Neural progenitor cell (in vitro differentiated cells): ENCODE data around the gene SLC38A10. TPM values are rescaled to one million over a fixed set of nuclear protein-coding genes. Genes with fewer than 3 reads are reported as not detected.
A peak's percentile ranks its signal among the peaks of the same experiment; 100 is the strongest.

Source experiments
- DNase-seq: peaks from one replicate; pipeline ENCODE4 v3.0.0-alpha.2; 2016; ENCODE audit warnings: low spot score
- H2AFZ ChIP-seq: fragments of 200-600 bp; sonication (generic); replicated peaks from 2 replicates; pipeline ENCODE4 v1.6.1; 2016; ENCODE audit warnings: antibody characterized with exemption
- H3F3A ChIP-seq: fragments of 200-600 bp; sonication (generic); 2 replicates; pipeline ENCODE4 v1.6.1; 2016; ENCODE audit warnings: antibody characterized with exemption, low read depth
- H3K27ac ChIP-seq: fragments of 200-600 bp; sonication (generic); 2 replicates; pipeline ENCODE4 v1.5.1; 2016; ENCODE audit warnings: mild to moderate bottlenecking
- H3K27me3 ChIP-seq: fragments of 200-600 bp; sonication (generic); 2 replicates; pipeline ENCODE4 v1.6.1; 2016; ENCODE audit warnings: mild to moderate bottlenecking, moderate library complexity
- H3K36me3 ChIP-seq: fragments of 200-600 bp; sonication (generic); 2 replicates; pipeline ENCODE4 v1.5.1; 2016
- H3K4me1 ChIP-seq: fragments of 200-600 bp; sonication (generic); 2 replicates; pipeline ENCODE4 v1.6.1; 2016; ENCODE audit warnings: mixed run types
- H3K4me2 ChIP-seq: fragments of 200-600 bp; sonication (generic); 2 replicates; pipeline ENCODE4 v1.6.1; 2016
- H3K4me3 ChIP-seq: fragments of 200-600 bp; sonication (generic); 2 replicates; pipeline ENCODE4 v1.5.1; 2016
- H3K79me2 ChIP-seq: fragments of 200-600 bp; sonication (generic); 2 replicates; pipeline ENCODE4 v1.6.1; 2016; ENCODE audit warnings: low read depth
- H3K9ac ChIP-seq: fragments of 200-600 bp; sonication (generic); 2 replicates; pipeline ENCODE4 v1.6.1; 2016
- H3K9me3 ChIP-seq: fragments of 200-600 bp; sonication (generic); 2 replicates; pipeline ENCODE4 v1.5.1; 2016; ENCODE audit warnings: low read depth
- H4K20me1 ChIP-seq: fragments of 200-600 bp; sonication (generic); 2 replicates; pipeline ENCODE4 v1.6.1; 2016; ENCODE audit warnings: low read depth
- H3K27ac Mint-ChIP-seq: 3 replicates; pipeline ENCODE4 v1.8.0; 2021; ENCODE audit warnings: mixed read lengths
- H3K27me3 Mint-ChIP-seq: 2 replicates; pipeline ENCODE4 v1.8.0; 2022; ENCODE audit warnings: low read depth, mild to moderate bottlenecking, inconsistent platforms, moderate library complexity, mixed read lengths; ENCODE audit not compliant: insufficient read depth
- H3K36me3 Mint-ChIP-seq: 3 replicates; pipeline ENCODE4 v1.8.0; 2021; ENCODE audit warnings: mixed read lengths
- H3K4me1 Mint-ChIP-seq: 3 replicates; pipeline ENCODE4 v1.8.0; 2021; ENCODE audit warnings: mixed read lengths
- H3K4me3 Mint-ChIP-seq: 3 replicates; pipeline ENCODE4 v1.8.0; 2021; ENCODE audit warnings: mild to moderate bottlenecking, moderate library complexity, mixed read lengths
- H3K9me3 Mint-ChIP-seq: 3 replicates; pipeline ENCODE4 v1.8.0; 2020; ENCODE audit warnings: mixed read lengths
- EZH2 ChIP-seq: fragments of 200-600 bp; sonication (generic); IDR thresholded peaks from 2 replicates; pipeline ENCODE4 v1.6.1; 2017; ENCODE audit warnings: antibody characterized with exemption, mild to moderate bottlenecking, moderate library complexity
- EZH2phosphoT487 ChIP-seq: fragments of 200-600 bp; sonication (generic); IDR thresholded peaks from 2 replicates; pipeline ENCODE4 v1.6.1; 2017; ENCODE audit warnings: antibody characterized with exemption
- total RNA-seq: library from RNA; depleted of rRNA; stranded (reverse); fragments of >200 nt; gene quantifications from 2 replicates; pipeline ENCODE4 v1.2.3, GENCODE V29; 2015; ENCODE audit warnings: low replicate concordance
- TF ChIP-seq, protein P1 (sequence below): fragments of 200-600 bp; sonication (generic); IDR thresholded peaks from 2 replicates; pipeline ENCODE4 v1.5.1; 2017; ENCODE audit warnings: antibody characterized with exemption, mild to moderate bottlenecking

Gene SLC38A10
- total RNA-seq, 1 donor from 2014 or later, result 8.3 TPM

DNA sequence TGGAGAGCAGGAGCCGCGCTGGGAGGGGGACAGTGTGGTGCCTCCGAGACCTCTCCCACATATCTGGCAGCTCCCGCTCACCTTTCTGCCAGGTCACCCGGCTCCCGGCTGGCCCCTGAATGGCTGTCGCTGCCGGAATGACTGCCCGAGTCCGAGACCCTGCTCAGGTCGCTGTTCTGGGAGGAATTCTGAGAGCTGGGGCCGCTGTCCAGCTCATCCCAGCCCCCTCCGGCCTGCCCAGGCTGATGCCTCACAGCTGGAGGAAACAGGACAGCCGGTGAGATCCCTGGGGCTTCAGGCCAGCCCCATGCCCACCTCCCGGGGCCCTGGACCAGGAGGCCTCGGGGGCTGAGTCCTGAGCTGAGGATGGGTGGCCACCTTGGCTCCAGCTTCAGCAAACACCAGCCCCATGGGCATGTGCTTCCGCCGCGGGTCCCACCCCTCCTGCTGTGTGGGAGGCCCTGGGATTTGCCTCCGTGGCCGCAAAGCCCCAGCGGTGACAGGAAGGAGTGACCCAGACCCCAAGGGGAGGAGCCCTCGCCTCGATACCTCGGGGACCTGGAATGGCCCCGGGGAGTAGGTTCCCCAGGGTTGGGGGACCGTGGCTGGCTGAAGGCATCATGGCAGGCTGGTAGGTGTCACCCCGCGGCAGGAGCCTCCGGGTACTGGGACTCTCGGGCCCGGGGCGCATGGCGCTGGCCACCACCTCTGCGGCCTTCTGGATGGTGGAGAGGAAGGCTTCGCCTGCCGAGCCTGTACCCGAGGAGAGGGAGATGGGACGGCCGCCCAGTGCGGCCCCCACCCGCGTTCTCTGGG lies 63.1 kb downstream of the SLC38A10 start:
- Mint-ChIP-seq H3K27me3 (peaks cover 5% of the 10 kb centered on the region), H3K36me3 (peaks cover 11% of the 10 kb centered on the region), H3K9me3 (no peaks in the 10 kb centered on the region), H3K27ac (no peak overlapping the region), H3K4me1 (peaks cover 5% of the 10 kb centered on the region), H3K4me3 (no peak overlapping the region)
- Histone ChIP-seq H3K4me3 (no peak overlapping the region), H3K36me3 (no peaks in the 10 kb centered on the region), H3K79me2 (no peaks in the 10 kb centered on the region), H3K4me1 (no peaks in the 10 kb centered on the region), H4K20me1 (no peaks in the 10 kb centered on the region), H3K9me3 (no peaks in the 10 kb centered on the region), H3K27me3 (no peaks in the 10 kb centered on the region), H2AFZ (no peak overlapping the region), H3F3A (no peaks in the 10 kb centered on the region), H3K4me2 (no peak overlapping the region), H3K9ac (no peak overlapping the region), H3K27ac (no peak overlapping the region)
- TF ChIP-seq EZH2phosphoT487, result no peak
- TF ChIP-seq, protein P1, sequence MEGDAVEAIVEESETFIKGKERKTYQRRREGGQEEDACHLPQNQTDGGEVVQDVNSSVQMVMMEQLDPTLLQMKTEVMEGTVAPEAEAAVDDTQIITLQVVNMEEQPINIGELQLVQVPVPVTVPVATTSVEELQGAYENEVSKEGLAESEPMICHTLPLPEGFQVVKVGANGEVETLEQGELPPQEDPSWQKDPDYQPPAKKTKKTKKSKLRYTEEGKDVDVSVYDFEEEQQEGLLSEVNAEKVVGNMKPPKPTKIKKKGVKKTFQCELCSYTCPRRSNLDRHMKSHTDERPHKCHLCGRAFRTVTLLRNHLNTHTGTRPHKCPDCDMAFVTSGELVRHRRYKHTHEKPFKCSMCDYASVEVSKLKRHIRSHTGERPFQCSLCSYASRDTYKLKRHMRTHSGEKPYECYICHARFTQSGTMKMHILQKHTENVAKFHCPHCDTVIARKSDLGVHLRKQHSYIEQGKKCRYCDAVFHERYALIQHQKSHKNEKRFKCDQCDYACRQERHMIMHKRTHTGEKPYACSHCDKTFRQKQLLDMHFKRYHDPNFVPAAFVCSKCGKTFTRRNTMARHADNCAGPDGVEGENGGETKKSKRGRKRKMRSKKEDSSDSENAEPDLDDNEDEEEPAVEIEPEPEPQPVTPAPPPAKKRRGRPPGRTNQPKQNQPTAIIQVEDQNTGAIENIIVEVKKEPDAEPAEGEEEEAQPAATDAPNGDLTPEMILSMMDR, result no peak
- TF ChIP-seq EZH2, result no peak
- DNase-seq, result no peak

DNA sequence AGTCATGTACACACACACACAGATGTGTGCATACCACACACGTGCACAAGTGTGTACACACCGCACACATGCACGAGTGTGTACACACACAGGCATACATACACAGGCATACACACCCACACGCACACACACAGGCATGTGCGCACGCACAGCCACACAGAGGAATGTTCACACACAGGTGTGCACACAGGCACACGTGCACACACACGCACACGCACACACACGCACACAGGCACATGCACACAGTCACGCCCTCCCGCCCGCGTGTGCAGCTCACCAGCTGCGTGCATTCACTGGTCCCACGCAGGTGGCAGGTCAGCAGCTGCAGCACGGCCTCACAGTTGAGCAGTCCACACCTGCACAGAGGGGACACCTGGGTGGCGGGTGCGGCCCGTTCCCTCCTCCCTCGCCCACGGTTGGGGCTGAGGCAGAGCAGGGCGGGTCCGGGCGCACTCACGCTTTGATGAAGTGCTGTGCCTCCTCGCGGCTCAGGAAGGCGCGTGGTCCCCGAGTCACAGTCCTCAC lies 63.9 kb downstream of the SLC38A10 start:
- Histone ChIP-seq H3K9me3 (no peaks in the 10 kb centered on the region), H3F3A (no peaks in the 10 kb centered on the region), H3K4me1 (no peaks in the 10 kb centered on the region), H3K36me3 (no peaks in the 10 kb centered on the region), H2AFZ (no peak overlapping the region), H3K79me2 (no peaks in the 10 kb centered on the region), H3K4me2 (no peak overlapping the region), H3K9ac (no peak overlapping the region), H4K20me1 (no peaks in the 10 kb centered on the region), H3K27ac (no peak overlapping the region), H3K4me3 (no peak overlapping the region), H3K27me3 (no peaks in the 10 kb centered on the region)
- TF ChIP-seq, protein P1, result no peak
- TF ChIP-seq EZH2phosphoT487, result no peak
- no peak for TF ChIP-seq EZH2
- Mint-ChIP-seq H3K4me1 (peaks cover 5% of the 10 kb centered on the region), H3K27ac (peak overlapping the region; percentile 28), H3K9me3 (peaks cover 3% of the 10 kb centered on the region), H3K27me3 (peaks cover 5% of the 10 kb centered on the region), H3K4me3 (peak overlapping the region; percentile 0), H3K36me3 (peaks cover 11% of the 10 kb centered on the region)
- DNase-seq, result no peak

DNA sequence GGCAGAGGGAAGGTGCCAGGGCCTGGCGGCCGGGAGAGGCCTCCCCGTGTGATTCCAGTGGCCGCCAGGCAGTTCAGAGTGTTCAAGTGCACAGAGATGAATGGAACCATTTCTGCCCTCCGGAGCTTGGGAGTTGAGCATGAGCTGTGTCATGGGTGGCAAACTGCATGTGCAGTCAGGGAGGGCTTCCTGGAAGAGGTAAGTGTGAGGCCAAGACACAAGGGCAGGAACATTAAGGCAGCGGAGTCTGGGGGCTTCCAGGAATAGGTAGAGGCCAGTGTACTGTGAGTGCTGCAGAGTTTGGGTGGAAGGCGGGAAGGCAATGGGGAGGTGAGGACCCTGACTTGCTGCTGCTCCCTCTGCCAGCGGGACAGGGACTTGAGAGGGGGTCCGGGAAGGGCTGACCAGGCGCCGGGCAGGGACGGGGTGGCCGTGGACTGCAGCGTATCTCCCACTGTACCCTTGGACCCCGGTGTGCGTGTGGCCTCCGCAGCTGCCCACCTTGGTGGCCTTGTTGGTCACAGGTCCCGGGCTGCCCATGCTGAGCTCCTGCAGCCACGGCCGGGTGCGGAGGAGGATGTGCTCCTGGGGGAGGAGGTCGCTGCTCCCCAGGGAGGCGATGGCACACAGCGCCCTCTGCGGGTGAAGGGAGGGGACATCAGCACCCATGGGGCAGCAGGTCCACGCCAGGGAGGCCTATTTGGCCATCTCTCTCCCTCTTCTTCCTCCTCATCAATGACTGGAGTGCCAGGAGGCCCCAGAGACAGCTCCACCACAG lies 64.9 kb downstream of the SLC38A10 start:
- no peaks in the 10 kb centered on the region for H3K27me3 ChIP-seq
- no peaks in the 10 kb centered on the region for H4K20me1 ChIP-seq
- Mint-ChIP-seq H3K36me3 (peaks cover 11% of the 10 kb centered on the region), H3K9me3 (peaks cover 10% of the 10 kb centered on the region), H3K27me3 (peaks cover 9% of the 10 kb centered on the region), H3K27ac (no peak overlapping the region), H3K4me1 (peaks cover 5% of the 10 kb centered on the region), H3K4me3 (no peak overlapping the region)
- H3K4me1 ChIP-seq, result no peaks in the 10 kb centered on the region
- no peaks in the 10 kb centered on the region for H3K79me2 ChIP-seq
- H2AFZ ChIP-seq, result no peak overlapping the region
- H3K4me2 ChIP-seq, result no peak overlapping the region
- H3K36me3 ChIP-seq, result no peaks in the 10 kb centered on the region
- DNase-seq, result no peak
- H3K27ac ChIP-seq, result no peak overlapping the region
- H3K4me3 ChIP-seq, result no peak overlapping the region
- H3K9me3 ChIP-seq, result no peaks in the 10 kb centered on the region
- TF ChIP-seq, protein P1, result peak; percentile 37
- no peak for TF ChIP-seq EZH2phosphoT487
- no peak for TF ChIP-seq EZH2
- no peak overlapping the region for H3K9ac ChIP-seq
- no peaks in the 10 kb centered on the region for H3F3A ChIP-seq
